Hematopoietic multipotent progenitor cell (in vitro differentiated cells): Measurements from ENCODE around the gene MPIG6B. TPM values are rescaled to one million over a fixed set of nuclear protein-coding genes. Genes with fewer than 3 reads are reported as not detected.

ENCODE experiments used
- DNase-seq, 3 donors: peaks; one replicate each; pipeline ENCODE4 v3.0.0-alpha.2; 2011 to 2015; ENCODE audit warnings: low read depth in 2 of 3, low spot score in 2 of 3
- small RNA-seq: library from RNA; depleted of rRNA; stranded (forward); fragments of <200 nt; gene quantifications from one replicate; pipeline ENCODE3, GENCODE V24; 2012
- total RNA-seq: library from RNA; depleted of rRNA; stranded (reverse); fragments of >200 nt; gene quantifications from one replicate; pipeline ENCODE4 v1.2.3, GENCODE V29; 2012

The MPIG6B gene
- total RNA-seq, 1 donor = 7.8 TPM

GRCh38 chr6:31765559-31765909 lies 42.4 kb downstream of the MPIG6B start:
- DNase-seq = no peak

GRCh38 chr6:31765910-31766794 lies 43.0 kb downstream of the MPIG6B start:
- no peak for DNase-seq

GRCh38 chr6:31767096-31767645 lies 44.0 kb downstream of the MPIG6B start:
- no peak for DNase-seq

GRCh38 chr6:31768363-31769257 lies 45.4 kb downstream of the MPIG6B start:
- DNase-seq = no peak

- DNase-seq = peak; percentile 56 to 90 (median 82)
These were observed 46.7 kb downstream of the MPIG6B start for GRCh38 chr6:31769684-31770371.

GRCh38 chr6:31770860-31771259 lies 47.7 kb downstream of the MPIG6B start:
- DNase-seq = no peak

- no peak for DNase-seq
These were observed 48.8 kb downstream of the MPIG6B start for GRCh38 chr6:31771992-31772358.

- no peak for DNase-seq
These were observed 52.0 kb downstream of the MPIG6B start for GRCh38 chr6:31775184-31775583.

- DNase-seq = no peak
These were observed 52.7 kb downstream of the MPIG6B start for GRCh38 chr6:31775633-31776484.

Small RNAs within 50 kb of the gene (small RNA-seq; reads per million reads assigned to genes)
- gene LY6G6D (not detected), gene MIR4646 (not detected), gene MSH5-SAPCD1 (not detected), gene RNU6-850P (not detected), gene SAPCD1 (not detected)

Other genes starting within 250 kb of the MPIG6B start
- gene MICB, start 225.2 kb upstream of the MPIG6B start, total RNA-seq = 15.1 TPM
- not detected for gene MCCD1, start 194.4 kb upstream of the MPIG6B start, total RNA-seq
- gene DDX39B, start 181.4 kb upstream of the MPIG6B start, total RNA-seq = 571 TPM
- gene ATP6V1G2, start 176.8 kb upstream of the MPIG6B start, total RNA-seq = 1.1 TPM
- gene NFKBIL1, start 175.8 kb upstream of the MPIG6B start, total RNA-seq = 33.7 TPM
- under 0.01 TPM for gene LTA, start 151.1 kb upstream of the MPIG6B start, total RNA-seq
- 0.27 TPM for gene TNF, start 147.8 kb upstream of the MPIG6B start, total RNA-seq
- 31.0 TPM for gene LTB, start 140.9 kb upstream of the MPIG6B start, total RNA-seq
- gene LST1, start 137.1 kb upstream of the MPIG6B start, total RNA-seq = 74.9 TPM
- gene NCR3, start 130.4 kb upstream of the MPIG6B start, total RNA-seq = 0.27 TPM
- 66.8 TPM for gene AIF1, start 108.1 kb upstream of the MPIG6B start, total RNA-seq
- 117 TPM for gene PRRC2A, start 102.7 kb upstream of the MPIG6B start, total RNA-seq
- 172 TPM for gene BAG6, start 70.7 kb upstream of the MPIG6B start, total RNA-seq
- 3.8 TPM for gene APOM, start 67.5 kb upstream of the MPIG6B start, total RNA-seq
- 19.1 TPM for gene C6orf47, start 62.6 kb upstream of the MPIG6B start, total RNA-seq
- 16.2 TPM for gene GPANK1, start 58.4 kb upstream of the MPIG6B start, total RNA-seq
- 232 TPM for gene CSNK2B, start 57.3 kb upstream of the MPIG6B start, total RNA-seq
- gene LY6G5B, start 53.4 kb upstream of the MPIG6B start, total RNA-seq = 7.8 TPM
- gene LY6G5C, start 42.3 kb upstream of the MPIG6B start, total RNA-seq = 3.5 TPM
- gene ABHD16A, start 20.0 kb upstream of the MPIG6B start, total RNA-seq = 75.4 TPM
- gene LY6G6F, start 16.5 kb upstream of the MPIG6B start, total RNA-seq = 0.54 TPM
- gene LY6G6D, start 8.0 kb upstream of the MPIG6B start, total RNA-seq = 1.6 TPM
- 0.54 TPM for gene LY6G6C, start 1.6 kb upstream of the MPIG6B start, total RNA-seq
- 223 TPM for gene DDAH2, start 5.9 kb downstream of the MPIG6B start, total RNA-seq
- gene CLIC1, start 13.2 kb downstream of the MPIG6B start, total RNA-seq = 794 TPM
- gene MSH5, start 16.6 kb downstream of the MPIG6B start, total RNA-seq = 32.3 TPM
- gene SAPCD1, start 39.3 kb downstream of the MPIG6B start, total RNA-seq = 0.27 TPM
- 2.4 TPM for gene VWA7, start 54.0 kb downstream of the MPIG6B start, total RNA-seq
- gene VARS1, start 72.4 kb downstream of the MPIG6B start, total RNA-seq = 52.0 TPM
- 70.6 TPM for gene LSM2, start 83.6 kb downstream of the MPIG6B start, total RNA-seq
- gene HSPA1L, start 91.9 kb downstream of the MPIG6B start, total RNA-seq = 1.9 TPM
- gene HSPA1A, start 92.2 kb downstream of the MPIG6B start, total RNA-seq = 358 TPM
- gene HSPA1B, start 104.4 kb downstream of the MPIG6B start, total RNA-seq = 303 TPM
- 51.7 TPM for gene NEU1, start 139.4 kb downstream of the MPIG6B start, total RNA-seq
- gene SLC44A4, start 155.6 kb downstream of the MPIG6B start, total RNA-seq = 0.81 TPM
- gene EHMT2, start 174.3 kb downstream of the MPIG6B start, total RNA-seq = 128 TPM
- 8.9 TPM for gene ZBTB12, start 178.7 kb downstream of the MPIG6B start, total RNA-seq
- 0.54 TPM for gene C2, start 204.3 kb downstream of the MPIG6B start, total RNA-seq
- gene CFB, start 222.7 kb downstream of the MPIG6B start, total RNA-seq = 0.54 TPM
- gene NELFE, start 235.6 kb downstream of the MPIG6B start, total RNA-seq = 44.7 TPM
- gene SKIC2, start 235.8 kb downstream of the MPIG6B start, total RNA-seq = 62.7 TPM
- 36.4 TPM for gene DXO, start 248.8 kb downstream of the MPIG6B start, total RNA-seq